Liver (tissue), 9 donors: ENCODE measurements around the gene EPS8L1. TPM values are rescaled to one million over a fixed set of nuclear protein-coding genes. Genes with fewer than 3 reads are reported as not detected.
"Not testable (repeated sequence)": the region's sequence is repeated elsewhere in the genome, so short reads cannot be mapped to it uniquely, and the experiment has no call there.

Source experiments
- DNase-seq: peaks from one replicate; pipeline ENCODE4 v3.0.0-alpha.2; 2017; ENCODE audit warnings: low spot score
- H3K27ac ChIP-seq, 2 donors: one replicate each; pipeline ENCODE4 v1.7.0; 2013; ENCODE audit warnings: inconsistent platforms in 2 of 2, low read length in 2 of 2, control low read depth in 1 of 2, low read depth in 1 of 2, mild to moderate bottlenecking in 1 of 2
- H3K27me3 ChIP-seq, 4 donors: one replicate each; pipeline versions ENCODE4 v1.6.1 to v1.7.0; 2013; ENCODE audit warnings: low read length in 3 of 4, inconsistent platforms in 1 of 4, mild to moderate bottlenecking in 1 of 4, moderate library complexity in 1 of 4; ENCODE audit not compliant: control insufficient read depth in 4 of 4, insufficient read depth in 4 of 4
- H3K36me3 ChIP-seq, 4 donors: one replicate each; pipeline versions ENCODE4 v1.6.1 to v1.7.0; 2013; ENCODE audit warnings: low read length in 3 of 4, mild to moderate bottlenecking in 3 of 4, low read depth in 1 of 4, moderate library complexity in 1 of 4; ENCODE audit not compliant: control insufficient read depth in 4 of 4, insufficient read depth in 3 of 4
- H3K4me1 ChIP-seq, 4 donors: one replicate each; pipeline versions ENCODE4 v1.6.1 to v1.7.0; 2013; ENCODE audit warnings: low read length in 3 of 4, mild to moderate bottlenecking in 3 of 4, moderate library complexity in 1 of 4; ENCODE audit not compliant: control insufficient read depth in 4 of 4, insufficient read depth in 4 of 4
- H3K4me3 ChIP-seq, 3 donors: one replicate each; pipeline versions ENCODE4 v1.6.1 to v1.7.0; 2013; ENCODE audit warnings: low read length in 3 of 3, control low read depth in 1 of 3, low read depth in 1 of 3, mild to moderate bottlenecking in 1 of 3
- H3K9ac ChIP-seq, 2 donors: one replicate each; pipeline ENCODE4 v1.7.0; 2013; ENCODE audit warnings: low read length in 2 of 2, mild to moderate bottlenecking in 2 of 2, moderate library complexity in 2 of 2, control low read depth in 1 of 2, low read depth in 1 of 2
- H3K9me3 ChIP-seq, 4 donors: one replicate each; pipeline versions ENCODE4 v1.6.1 to v1.7.0; 2013; ENCODE audit warnings: low read length in 3 of 4; ENCODE audit not compliant: control insufficient read depth in 4 of 4
- EGR1 ChIP-seq, 2 donors: IDR thresholded peaks; 2 replicates each; pipeline ENCODE4 v1.6.1; 2016 to 2018; ENCODE audit warnings: antibody characterized with exemption in 2 of 2, low read depth in 2 of 2
- FOXA2 ChIP-seq: IDR thresholded peaks from 2 replicates; pipeline ENCODE4 v1.6.1; 2016; ENCODE audit warnings: antibody characterized with exemption
- GABPA ChIP-seq, 2 donors: IDR thresholded peaks in 1 of 2; conservative IDR thresholded peaks in 1 of 2; 2 replicates each; pipeline ENCODE4 v1.6.1; 2016; ENCODE audit warnings: antibody characterized with exemption in 2 of 2, mild to moderate bottlenecking in 1 of 2, moderate library complexity in 1 of 2
- HNF4A ChIP-seq, 2 donors: conservative IDR thresholded peaks; 2 replicates each; pipeline ENCODE4 v1.6.1; 2016; ENCODE audit warnings: antibody characterized with exemption in 2 of 2, mild to moderate bottlenecking in 2 of 2
- HNF4G ChIP-seq: IDR thresholded peaks from 2 replicates; pipeline ENCODE4 v1.6.1; 2016; ENCODE audit warnings: antibody characterized with exemption
- JUND ChIP-seq, 2 donors: IDR thresholded peaks; 2 replicates each; pipeline ENCODE4 v1.6.1; 2016; ENCODE audit warnings: antibody characterized with exemption in 2 of 2
- NR2F2 ChIP-seq: IDR thresholded peaks from 2 replicates; pipeline ENCODE4 v1.6.1; 2016; ENCODE audit warnings: antibody characterized with exemption
- RAD21 ChIP-seq, 2 donors: IDR thresholded peaks; 2 replicates each; pipeline ENCODE4 v1.6.1; 2016; ENCODE audit warnings: antibody characterized with exemption in 2 of 2, mild to moderate bottlenecking in 2 of 2
- RXRA ChIP-seq, 2 donors: IDR thresholded peaks; 2 replicates each; pipeline ENCODE4 v1.6.1; 2017 to 2018; ENCODE audit warnings: antibody characterized with exemption in 2 of 2, mild to moderate bottlenecking in 1 of 2
- SP1 ChIP-seq: IDR thresholded peaks from 2 replicates; pipeline ENCODE4 v1.6.1; 2018; ENCODE audit warnings: antibody characterized with exemption, mild to moderate bottlenecking
- TAF1 ChIP-seq: conservative IDR thresholded peaks from 2 replicates; pipeline ENCODE4 v1.6.1; 2016; ENCODE audit warnings: antibody characterized with exemption, mild to moderate bottlenecking
- YY1 ChIP-seq: IDR thresholded peaks from 2 replicates; pipeline ENCODE4 v1.6.1; 2016; ENCODE audit warnings: antibody characterized with exemption, mild to moderate bottlenecking
- WGBS: extraction: QIAGEN DNeasy Blood & Tissue Kit; methylation state at CpG from one replicate; pipeline ENCODE4 v1.1.7; 2013; 5-methylcytosine and 5-hydroxymethylcytosine counted together
- polyA plus RNA-seq, 2 donors: library from polyadenylated mRNA; stranded (reverse) in 1 of 2; unstranded in 1 of 2; fragments of 200-250 nt in 1 of 2; fragments of >200 nt in 1 of 2; fragmentation: Nextera tagmentation in 1 of 2; extraction: Ambion mirVana in 1 of 2; gene quantifications; one replicate each; pipeline versions ENCODE4 v1.2.1 to v1.2.3, GENCODE V29; 2013 to 2015
- total RNA-seq, 2 donors: library from RNA; depleted of rRNA; stranded (reverse); fragments of >200 nt; gene quantifications; one replicate each; pipeline ENCODE4 v1.2.3, GENCODE V29; 2014
- TF ChIP-seq, protein P1 (sequence below): fragments of 150-350 bp; IDR thresholded peaks from 2 replicates; pipeline ENCODE4 v1.5.1; 2017; ENCODE audit warnings: improper control_type of control experiment, low read depth, low read length; ENCODE audit not compliant: missing input control
- TF ChIP-seq, protein P2 (sequence below): IDR thresholded peaks from 2 replicates; pipeline ENCODE4 v1.6.1; 2016; ENCODE audit warnings: antibody characterized with exemption
- TF ChIP-seq, protein P3 (sequence below): IDR thresholded peaks from 2 replicates; pipeline ENCODE4 v1.6.1; 2016; ENCODE audit warnings: antibody characterized with exemption
- TF ChIP-seq, protein P4 (sequence below): IDR thresholded peaks from 2 replicates; pipeline ENCODE4 v1.6.1; 2016; ENCODE audit warnings: antibody characterized with exemption, mild to moderate bottlenecking
- donor health status: healthy.
- donor health status: healthy.
- donor health status: healthy.
- donor health status: healthy.
- donor health status: healthy.

Gene EPS8L1
- total RNA-seq (1 to 10 TPM in 1 of 2 donors, under 1 TPM in 1; 0.65 to 1.5 TPM), polyA plus RNA-seq (1 to 10 TPM in 1 of 2 donors, under 1 TPM in 1; 0.40 to 1.1 TPM)

DNA sequence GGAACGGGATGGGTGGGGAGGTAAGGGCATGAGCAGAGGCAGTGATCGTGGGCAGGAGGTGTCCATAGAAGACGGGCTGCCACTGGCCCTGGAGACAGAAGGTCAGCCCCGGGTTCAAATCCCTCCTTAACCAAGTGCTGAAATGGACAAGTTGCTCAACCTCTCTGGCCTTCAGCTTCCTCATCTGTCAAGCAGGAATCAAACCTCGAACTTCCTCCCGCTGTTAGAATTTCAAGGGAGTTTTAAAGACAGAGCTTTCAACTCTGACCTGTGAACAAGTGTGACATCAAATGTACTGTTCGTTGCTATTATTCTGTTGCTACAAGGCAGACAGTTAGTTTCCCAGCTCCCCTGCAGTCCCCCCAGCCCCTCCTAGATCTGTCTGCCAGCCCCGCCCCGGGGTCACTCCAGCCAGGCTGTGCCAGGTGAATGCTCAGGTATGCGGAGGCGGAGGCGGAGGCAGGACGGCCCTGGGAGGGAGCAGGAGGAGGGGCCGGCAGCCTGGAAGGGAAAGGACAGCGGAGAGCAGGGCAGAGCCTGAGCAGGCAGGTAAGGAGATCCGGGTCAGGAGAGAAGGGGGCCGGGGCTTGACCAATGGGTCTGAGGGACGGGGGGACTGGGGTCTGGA, at the start of gene EPS8L1:
EPS8L1 (plus strand) TSS at position 499 of the 628 bp plus-strand sequence. CDS start 576 bp downstream, outside the sequence.
- Histone ChIP-seq H3K9me3 (no peaks in the 10 kb centered on the region), H3K4me3 (no peak within 1 kb of the TSS), H3K9ac (no peak within 1 kb of the TSS), H3K27me3 (peaks cover 0 to 4% (median 2%) of the 10 kb centered on the region in 4 donors), H3K27ac (no peak within 1 kb of the TSS), H3K36me3 (no peaks in the 10 kb centered on the region), H3K4me1 (peaks cover 0 to 3% (median 1%) of the 10 kb centered on the region in 4 donors)
- TF ChIP-seq, protein P1, sequence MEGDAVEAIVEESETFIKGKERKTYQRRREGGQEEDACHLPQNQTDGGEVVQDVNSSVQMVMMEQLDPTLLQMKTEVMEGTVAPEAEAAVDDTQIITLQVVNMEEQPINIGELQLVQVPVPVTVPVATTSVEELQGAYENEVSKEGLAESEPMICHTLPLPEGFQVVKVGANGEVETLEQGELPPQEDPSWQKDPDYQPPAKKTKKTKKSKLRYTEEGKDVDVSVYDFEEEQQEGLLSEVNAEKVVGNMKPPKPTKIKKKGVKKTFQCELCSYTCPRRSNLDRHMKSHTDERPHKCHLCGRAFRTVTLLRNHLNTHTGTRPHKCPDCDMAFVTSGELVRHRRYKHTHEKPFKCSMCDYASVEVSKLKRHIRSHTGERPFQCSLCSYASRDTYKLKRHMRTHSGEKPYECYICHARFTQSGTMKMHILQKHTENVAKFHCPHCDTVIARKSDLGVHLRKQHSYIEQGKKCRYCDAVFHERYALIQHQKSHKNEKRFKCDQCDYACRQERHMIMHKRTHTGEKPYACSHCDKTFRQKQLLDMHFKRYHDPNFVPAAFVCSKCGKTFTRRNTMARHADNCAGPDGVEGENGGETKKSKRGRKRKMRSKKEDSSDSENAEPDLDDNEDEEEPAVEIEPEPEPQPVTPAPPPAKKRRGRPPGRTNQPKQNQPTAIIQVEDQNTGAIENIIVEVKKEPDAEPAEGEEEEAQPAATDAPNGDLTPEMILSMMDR: no peak
- TF ChIP-seq JUND (IDR thresholded peaks at IDR 0.05) (no peak), FOXA2 (no peak), HNF4A (conservative IDR thresholded peaks at IDR 0.05) (no peak), GABPA (IDR thresholded peaks at IDR 0.05 in 1 of 2, conservative IDR thresholded peaks at IDR 0.05 in 1 of 2) (no peak), EGR1 (IDR thresholded peaks at IDR 0.05; ENCODE audit: low read depth in 2 of 2) (no peak), YY1 (no peak), TAF1 (no peak), HNF4G (no peak), RXRA (IDR thresholded peaks at IDR 0.05) (no peak), RAD21 (IDR thresholded peaks at IDR 0.05) (no peak), SP1 (no peak), NR2F2 (no peak)
- TF ChIP-seq, protein P2, sequence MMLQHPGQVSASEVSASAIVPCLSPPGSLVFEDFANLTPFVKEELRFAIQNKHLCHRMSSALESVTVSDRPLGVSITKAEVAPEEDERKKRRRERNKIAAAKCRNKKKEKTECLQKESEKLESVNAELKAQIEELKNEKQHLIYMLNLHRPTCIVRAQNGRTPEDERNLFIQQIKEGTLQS: no peak
- TF ChIP-seq, protein P3, sequence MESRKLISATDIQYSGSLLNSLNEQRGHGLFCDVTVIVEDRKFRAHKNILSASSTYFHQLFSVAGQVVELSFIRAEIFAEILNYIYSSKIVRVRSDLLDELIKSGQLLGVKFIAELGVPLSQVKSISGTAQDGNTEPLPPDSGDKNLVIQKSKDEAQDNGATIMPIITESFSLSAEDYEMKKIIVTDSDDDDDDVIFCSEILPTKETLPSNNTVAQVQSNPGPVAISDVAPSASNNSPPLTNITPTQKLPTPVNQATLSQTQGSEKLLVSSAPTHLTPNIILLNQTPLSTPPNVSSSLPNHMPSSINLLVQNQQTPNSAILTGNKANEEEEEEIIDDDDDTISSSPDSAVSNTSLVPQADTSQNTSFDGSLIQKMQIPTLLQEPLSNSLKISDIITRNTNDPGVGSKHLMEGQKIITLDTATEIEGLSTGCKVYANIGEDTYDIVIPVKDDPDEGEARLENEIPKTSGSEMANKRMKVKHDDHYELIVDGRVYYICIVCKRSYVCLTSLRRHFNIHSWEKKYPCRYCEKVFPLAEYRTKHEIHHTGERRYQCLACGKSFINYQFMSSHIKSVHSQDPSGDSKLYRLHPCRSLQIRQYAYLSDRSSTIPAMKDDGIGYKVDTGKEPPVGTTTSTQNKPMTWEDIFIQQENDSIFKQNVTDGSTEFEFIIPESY: no peak
- TF ChIP-seq, protein P4, sequence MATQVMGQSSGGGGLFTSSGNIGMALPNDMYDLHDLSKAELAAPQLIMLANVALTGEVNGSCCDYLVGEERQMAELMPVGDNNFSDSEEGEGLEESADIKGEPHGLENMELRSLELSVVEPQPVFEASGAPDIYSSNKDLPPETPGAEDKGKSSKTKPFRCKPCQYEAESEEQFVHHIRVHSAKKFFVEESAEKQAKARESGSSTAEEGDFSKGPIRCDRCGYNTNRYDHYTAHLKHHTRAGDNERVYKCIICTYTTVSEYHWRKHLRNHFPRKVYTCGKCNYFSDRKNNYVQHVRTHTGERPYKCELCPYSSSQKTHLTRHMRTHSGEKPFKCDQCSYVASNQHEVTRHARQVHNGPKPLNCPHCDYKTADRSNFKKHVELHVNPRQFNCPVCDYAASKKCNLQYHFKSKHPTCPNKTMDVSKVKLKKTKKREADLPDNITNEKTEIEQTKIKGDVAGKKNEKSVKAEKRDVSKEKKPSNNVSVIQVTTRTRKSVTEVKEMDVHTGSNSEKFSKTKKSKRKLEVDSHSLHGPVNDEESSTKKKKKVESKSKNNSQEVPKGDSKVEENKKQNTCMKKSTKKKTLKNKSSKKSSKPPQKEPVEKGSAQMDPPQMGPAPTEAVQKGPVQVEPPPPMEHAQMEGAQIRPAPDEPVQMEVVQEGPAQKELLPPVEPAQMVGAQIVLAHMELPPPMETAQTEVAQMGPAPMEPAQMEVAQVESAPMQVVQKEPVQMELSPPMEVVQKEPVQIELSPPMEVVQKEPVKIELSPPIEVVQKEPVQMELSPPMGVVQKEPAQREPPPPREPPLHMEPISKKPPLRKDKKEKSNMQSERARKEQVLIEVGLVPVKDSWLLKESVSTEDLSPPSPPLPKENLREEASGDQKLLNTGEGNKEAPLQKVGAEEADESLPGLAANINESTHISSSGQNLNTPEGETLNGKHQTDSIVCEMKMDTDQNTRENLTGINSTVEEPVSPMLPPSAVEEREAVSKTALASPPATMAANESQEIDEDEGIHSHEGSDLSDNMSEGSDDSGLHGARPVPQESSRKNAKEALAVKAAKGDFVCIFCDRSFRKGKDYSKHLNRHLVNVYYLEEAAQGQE: no peak
- DNase-seq: no peak
- 32% methylated on average over 18 of the region's 18 CpGs for WGBS

DNA sequence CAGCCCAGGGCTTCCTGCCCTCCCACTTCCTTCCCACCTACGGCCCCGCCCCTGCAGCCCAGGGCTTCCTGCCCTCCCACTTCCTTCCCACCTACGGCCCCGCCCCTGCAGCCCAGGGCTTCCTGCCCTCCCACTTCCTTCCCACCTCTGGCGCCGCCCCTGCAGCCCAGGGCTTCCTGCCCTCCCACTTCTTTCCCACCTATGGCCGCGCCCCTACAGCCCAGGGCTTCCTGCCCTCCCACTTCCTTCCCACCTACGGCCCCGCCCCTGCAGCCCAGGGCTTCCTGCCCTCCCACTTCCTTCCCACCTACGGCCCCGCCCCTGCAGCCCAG, 48.6 kb upstream of the EPS8L1 start:
- H3K36me3 ChIP-seq, DNase-seq, H3K9me3 ChIP-seq, H3K27me3 ChIP-seq, H3K4me1 ChIP-seq, H3K27ac ChIP-seq, H3K4me3 ChIP-seq, H3K9ac ChIP-seq: not testable (repeated sequence)
- WGBS: 84% methylated on average over 10 of the region's 12 CpGs
